HCT116 (cell line): ENCODE measurements around the gene NNT. TPM values are rescaled to one million over a fixed set of nuclear protein-coding genes. Genes with fewer than 3 reads are reported as not detected.

ENCODE experiments used
- ATAC-seq: fragments of 200-7000 bp; cut with Tn5 transposase; 2 replicates; pipeline ENCODE4 v1.9.1; 2020; ENCODE audit warnings: mild to moderate bottlenecking, moderate library complexity
- BruUV-seq: library from RNA; stranded (reverse); fragments of 400-500 nt; replicated peaks from 2 replicates; lab custom pipeline; 2021; lab: Mats Ljungman, UMichigan
- CTCF ChIA-PET: fragments of 300-600 bp; sonication (Branson Sonifier 250); formaldehyde crosslinking; loops from one replicate; lab custom pipeline; 2021; ENCODE audit warnings: antibody characterized with exemption; lab: Charles Lee
- POLR2A ChIA-PET: fragments of 300-600, 350-600 bp; sonication (Branson Sonifier 250); formaldehyde crosslinking; loops from one replicate; lab custom pipeline; 2021; ENCODE audit warnings: antibody characterized with exemption; lab: Charles Lee
- RAD21 ChIA-PET, 2 experiments: fragments of 300-600 bp; sonication (Branson Sonifier 250); formaldehyde crosslinking; loops; one replicate each; lab custom pipeline; 2023; ENCODE audit warnings: low total read pairs in 2 of 2; ENCODE audit not compliant: uncharacterized antibody in 2 of 2, unreplicated experiment in 2 of 2, low non-redundant PET in 1 of 2; lab: Charles Lee
- DNase-seq: peaks from one replicate; pipeline ENCODE4 v3.0.0-alpha.2; 2010; ENCODE audit warnings: low read depth, low spot score
- H2AFZ ChIP-seq: fragments of 200-600 bp; shearing (Covaris generic), sonication (generic); 2 replicates; pipeline ENCODE4 v1.6.1; 2017; ENCODE audit warnings: low read depth, mixed run types, mixed read lengths, antibody characterized with exemption, low read length; ENCODE audit not compliant: poor library complexity, severe bottlenecking
- H3K27ac ChIP-seq: 2 replicates; pipeline ENCODE4 v1.5.1; 2012; ENCODE audit warnings: low read depth, low read length
- H3K27me3 ChIP-seq: fragments of 200-600 bp; sonication (generic); 2 replicates; pipeline ENCODE4 v1.6.1; 2016; ENCODE audit warnings: mixed run types, low read length, mixed read lengths; ENCODE audit not compliant: insufficient read depth
- H3K36me3 ChIP-seq, 2 experiments: fragments of 200-500 bp in 1 of 2; fragments of 200-600 bp in 1 of 2; sonication (Bioruptor generic) in 1 of 2; sonication (generic) in 1 of 2; 2 replicates each; pipeline versions ENCODE4 v1.5.1 to v1.6.1; 2014 to 2016; ENCODE audit warnings: low read length in 2 of 2, inconsistent platforms in 1 of 2, mixed read lengths in 1 of 2, mixed run types in 1 of 2; ENCODE audit not compliant: insufficient read depth in 2 of 2, control insufficient read depth in 1 of 2
- H3K4me1 ChIP-seq, 2 experiments: fragments of 200-600 bp in 1 of 2; sonication (generic) in 1 of 2; 2 replicates each; pipeline versions ENCODE4 v1.5.1 to v1.6.1; 2012 to 2017; ENCODE audit warnings: low read length in 2 of 2, inconsistent platforms in 1 of 2, mild to moderate bottlenecking in 1 of 2, mixed read lengths in 1 of 2, mixed run types in 1 of 2, moderate library complexity in 1 of 2; ENCODE audit not compliant: insufficient read depth in 2 of 2, control insufficient read depth in 1 of 2
- H3K4me2 ChIP-seq: fragments of 200-600 bp; sonication (generic); 2 replicates; pipeline ENCODE4 v1.6.1; 2017; ENCODE audit warnings: mixed run types, low read length, mixed read lengths
- H3K4me3 ChIP-seq, 2 experiments: fragments of 200-600 bp in 1 of 2; sonication (generic) in 1 of 2; replicated peaks in 1 of 2; 2 replicates each; pipeline ENCODE4 v1.5.1; 2011 to 2016; ENCODE audit warnings: low read length in 2 of 2, control low read depth in 1 of 2, low read depth in 1 of 2, mild to moderate bottlenecking in 1 of 2, mixed read lengths in 1 of 2, mixed run types in 1 of 2
- H3K79me2 ChIP-seq: fragments of 200-600 bp; sonication (generic); 2 replicates; pipeline ENCODE4 v1.6.1; 2017; ENCODE audit warnings: mild to moderate bottlenecking, mixed run types, low read length, moderate library complexity, mixed read lengths; ENCODE audit not compliant: insufficient read depth
- H3K9ac ChIP-seq: fragments of 200-600 bp; sonication (generic); 2 replicates; pipeline ENCODE4 v1.6.1; 2016; ENCODE audit warnings: low read length, mixed read lengths
- H3K9me2 ChIP-seq: fragments of 200-600 bp; sonication (generic), shearing (Covaris generic); 2 replicates; pipeline ENCODE4 v1.6.1; 2017; ENCODE audit warnings: mixed run types, mild to moderate bottlenecking, moderate library complexity; ENCODE audit not compliant: insufficient read depth
- H3K9me3 ChIP-seq, 2 experiments: fragments of 200-500 bp in 1 of 2; fragments of 200-600 bp in 1 of 2; sonication (Bioruptor generic) in 1 of 2; sonication (generic) in 1 of 2; 2 replicates each; pipeline ENCODE4 v1.6.1; 2014 to 2017; ENCODE audit warnings: low read length in 2 of 2, mixed read lengths in 2 of 2, inconsistent platforms in 1 of 2, low read depth in 1 of 2, mild to moderate bottlenecking in 1 of 2, mixed run types in 1 of 2, moderate library complexity in 1 of 2; ENCODE audit not compliant: control insufficient read depth in 1 of 2, insufficient read depth in 1 of 2
- H4K20me1 ChIP-seq: fragments of 200-600 bp; sonication (generic), shearing (Covaris generic); 2 replicates; pipeline ENCODE4 v1.6.1; 2017; ENCODE audit warnings: mixed run types, mild to moderate bottlenecking, moderate library complexity; ENCODE audit not compliant: insufficient read depth
- ELF1 ChIP-seq: IDR thresholded peaks from 2 replicates; pipeline ENCODE4 v1.6.1; 2012; ENCODE audit warnings: low read depth, borderline replicate concordance
- EZH2 ChIP-seq: fragments of 200-600 bp; sonication (generic); IDR thresholded peaks from 2 replicates; pipeline ENCODE4 v1.6.1; 2017; ENCODE audit warnings: antibody characterized with exemption, mixed run types
- EZH2phosphoT487 ChIP-seq: fragments of 200-600 bp; IDR thresholded peaks from 2 replicates; pipeline ENCODE4 v1.6.1; 2018; ENCODE audit warnings: antibody characterized with exemption, borderline replicate concordance
- FOSL1 ChIP-seq: IDR thresholded peaks from 2 replicates; pipeline ENCODE4 v1.6.1; 2012; ENCODE audit warnings: low read depth
- JUND ChIP-seq: IDR thresholded peaks from 2 replicates; pipeline ENCODE4 v1.6.1; 2012
- RAD21 ChIP-seq: IDR thresholded peaks from 2 replicates; pipeline ENCODE4 v1.6.1; 2012; ENCODE audit warnings: low read depth, mild to moderate bottlenecking
- SIN3A ChIP-seq: IDR thresholded peaks from 2 replicates; pipeline ENCODE4 v1.6.1; 2012; ENCODE audit warnings: low read depth
- SP1 ChIP-seq: IDR thresholded peaks from 2 replicates; pipeline ENCODE4 v1.6.1; 2012; ENCODE audit warnings: low read depth
- TCF7L2 ChIP-seq: IDR thresholded peaks from 2 replicates; pipeline ENCODE4 v1.7.0; 2011; ENCODE audit warnings: borderline replicate concordance, inconsistent platforms; ENCODE audit not compliant: insufficient read depth, insufficient read length; ENCODE audit errors: extremely low read depth
- YY1 ChIP-seq: IDR thresholded peaks from 2 replicates; pipeline ENCODE4 v1.6.1; 2011; ENCODE audit warnings: low read length, low read depth, moderate library complexity, mild to moderate bottlenecking; ENCODE audit not compliant: insufficient replicate concordance; ENCODE audit errors: extremely low read depth
- ZBTB33 ChIP-seq: IDR thresholded peaks from 2 replicates; pipeline ENCODE4 v1.6.1; 2011; ENCODE audit warnings: mild to moderate bottlenecking, low read length, moderate library complexity; ENCODE audit not compliant: insufficient replicate concordance; ENCODE audit errors: extremely low read depth
- ZNF274 ChIP-seq: fragments of 200-500 bp; sonication (Bioruptor generic); IDR thresholded peaks from 2 replicates; pipeline ENCODE4 v1.6.1; 2014; ENCODE audit warnings: mild to moderate bottlenecking, low read depth, low read length, inconsistent platforms
- intact Hi-C: fragments of 100-400 bp; cut with micrococcal nuclease; formaldehyde crosslinking; loops from 2 replicates; pipeline ENCODE4 v1.10.0; 2022
- total RNA-seq: library from RNA; stranded (reverse); gene quantifications from one replicate; pipeline ENCODE4 v1.2.1, GENCODE V29; 2021; ENCODE audit not compliant: unreplicated experiment

NNT gene
- total RNA-seq, 1 experiment from 2014 or later = 0.32 TPM

GRCh38 chr5:43680286-43680685 lies 77.3 kb downstream of the NNT start:
- Histone ChIP-seq H3K4me1 (no peaks in the 10 kb centered on the region), H3K79me2 (no peaks in the 10 kb centered on the region), H3K9ac (no peak overlapping the region), H3K4me3 (no peak overlapping the region), H3K36me3 (no peaks in the 10 kb centered on the region), H3K4me2 (no peak overlapping the region), H3K9me3 (no peaks in the 10 kb centered on the region), H4K20me1 (no peaks in the 10 kb centered on the region), H2AFZ (no peak overlapping the region), H3K27ac (no peak overlapping the region), H3K9me2 (no peaks in the 10 kb centered on the region), H3K27me3 (no peaks in the 10 kb centered on the region)
- no peak for ATAC-seq
- no TSS peak for BruUV-seq
- intact Hi-C loops = no loop called here
- ChIA-PET CTCF (no interaction called here), RAD21 (no interaction called here), POLR2A (no interaction called here)
- no peak for DNase-seq
- TF ChIP-seq ZBTB33 = no peak
- no peak for TF ChIP-seq FOSL1
- no peak for TF ChIP-seq ELF1
- no peak for TF ChIP-seq SP1
- TF ChIP-seq TCF7L2 = no peak
- TF ChIP-seq RAD21 = no peak
- no peak for TF ChIP-seq EZH2phosphoT487
- no peak for TF ChIP-seq JUND
- no peak for TF ChIP-seq ZNF274
- no peak for TF ChIP-seq EZH2
- TF ChIP-seq YY1 = no peak
- no peak for TF ChIP-seq SIN3A
